Stimulated activated CD8-positive, alpha-beta memory T cell treated with anti-CD3 and anti-CD28 coated beads, Interleukin-7, amount 100 ng/mL, for 24 hours (primary cell): Measurements from ENCODE around the gene TCF19.
A peak's percentile ranks its signal among the peaks of the same experiment; 100 is the strongest.
"Not testable (repeated sequence)": the region's sequence is repeated elsewhere in the genome, so short reads cannot be mapped to it uniquely, and the experiment has no call there.

Experiments used
- DNase-seq: peaks from one replicate; pipeline ENCODE4 v3.0.0-alpha.2; 2020; ENCODE audit warnings: low read depth

The TCF19 gene

GRCh38 chr6:31183287-31183686 lies 24.9 kb downstream of the TCF19 start:
- DNase-seq: not testable (repeated sequence)

- not testable (repeated sequence) for DNase-seq
Measured at GRCh38 chr6:31183859-31184258, 25.5 kb downstream of the TCF19 start.

GRCh38 chr6:31185695-31186051 lies 27.3 kb downstream of the TCF19 start:
- not testable (repeated sequence) for DNase-seq

- DNase-seq: no peak
Measured at GRCh38 chr6:31186052-31186734, 27.8 kb downstream of the TCF19 start.

DNA sequence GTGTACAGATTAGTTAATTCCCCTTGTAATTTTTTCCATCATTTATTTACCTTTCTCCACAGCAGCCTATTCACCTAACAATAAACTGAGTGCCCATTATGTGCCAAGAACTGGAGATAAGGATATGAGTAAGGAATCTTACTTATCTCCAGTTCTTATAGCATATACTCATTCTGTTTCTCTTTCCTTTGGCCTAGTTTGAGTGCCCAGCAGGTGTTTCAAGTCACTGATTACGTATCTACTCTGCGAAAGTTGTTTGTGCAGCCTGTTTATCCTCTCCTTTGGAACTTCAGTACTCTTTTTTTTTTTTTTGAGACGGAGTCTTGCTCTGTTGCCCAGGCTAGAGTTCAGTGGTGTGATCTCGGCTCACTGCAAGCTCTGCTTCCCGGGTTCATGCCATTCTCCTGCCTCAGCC lies 29.4 kb downstream of the TCF19 start:
- DNase-seq: no peak

GRCh38 chr6:31189223-31189622 lies 30.8 kb downstream of the TCF19 start:
- DNase-seq: not testable (repeated sequence)

DNA sequence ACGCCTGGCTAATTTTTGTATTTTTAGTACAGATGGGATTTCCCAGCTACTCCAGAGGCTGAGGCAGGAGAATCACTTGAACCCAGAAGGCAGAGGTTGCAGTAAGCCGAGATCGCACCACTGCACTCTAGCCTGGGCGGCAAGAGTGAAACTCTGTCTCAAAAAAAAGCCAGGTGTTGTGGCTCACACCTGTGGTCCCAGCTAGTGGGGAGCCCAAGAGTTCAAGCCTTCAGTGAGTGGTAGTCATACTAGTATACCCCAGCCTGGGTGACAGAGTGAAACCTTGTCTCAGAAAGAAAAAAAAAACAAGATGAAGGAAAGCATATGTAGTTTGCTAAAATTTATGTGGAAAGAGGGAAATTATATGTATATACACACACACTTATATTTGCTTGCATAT lies 32.1 kb downstream of the TCF19 start:
- no peak for DNase-seq

DNA sequence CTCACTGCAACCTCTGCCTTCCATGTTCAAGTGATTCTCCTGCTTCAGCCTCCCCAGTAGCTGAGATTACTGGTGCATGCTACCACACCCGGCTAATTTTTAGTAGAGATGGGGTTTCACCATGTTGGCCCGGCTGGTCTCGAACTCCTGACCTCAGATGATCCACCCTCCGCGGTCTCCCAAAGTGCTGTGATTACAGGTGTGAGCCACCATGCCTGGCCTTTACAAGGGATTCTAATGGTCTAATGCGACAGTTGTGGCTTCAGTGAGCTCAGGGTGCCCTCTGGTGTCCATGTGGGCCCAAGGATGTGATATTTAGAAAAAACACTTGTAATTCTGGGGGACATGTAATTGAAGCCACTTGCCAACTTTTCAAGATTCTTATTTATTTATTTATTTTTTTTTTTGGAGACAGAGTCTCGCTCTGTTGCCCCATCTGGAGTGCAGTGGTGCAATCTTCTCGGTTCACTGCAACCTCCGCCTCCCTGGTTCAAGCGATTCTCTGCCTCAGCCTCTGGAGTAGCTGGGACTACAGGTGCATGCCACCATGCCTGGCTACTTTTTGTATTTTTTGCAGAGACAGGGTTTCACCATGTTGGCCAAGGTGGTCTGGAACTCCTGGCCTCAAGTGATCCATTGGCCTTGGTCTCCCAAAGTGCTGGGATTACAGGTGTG lies 34.2 kb downstream of the TCF19 start:
- DNase-seq: peak; percentile 26

DNA sequence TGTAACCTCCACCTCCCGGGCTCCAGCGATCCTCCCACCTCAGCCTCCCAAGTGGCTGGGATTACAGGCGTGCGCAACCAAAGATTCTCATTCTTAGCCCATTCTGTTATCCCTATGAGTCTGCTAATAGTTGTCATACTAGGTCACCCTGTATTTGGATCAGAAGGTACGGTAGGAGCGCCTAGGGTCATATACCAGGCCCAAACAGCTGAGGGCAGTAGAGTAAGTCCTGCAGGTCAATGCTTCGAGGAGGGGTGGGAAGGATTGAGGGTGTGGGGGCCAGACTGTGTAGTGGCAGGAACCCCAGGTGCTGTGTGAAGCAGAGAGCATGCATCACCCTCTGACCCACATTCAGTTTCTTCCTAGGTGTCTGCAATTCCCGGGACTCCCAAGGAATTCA lies 34.8 kb downstream of the TCF19 start:
- no peak for DNase-seq

- DNase-seq: no peak
Measured at GRCh38 chr6:31194061-31194834, 35.9 kb downstream of the TCF19 start.

DNA sequence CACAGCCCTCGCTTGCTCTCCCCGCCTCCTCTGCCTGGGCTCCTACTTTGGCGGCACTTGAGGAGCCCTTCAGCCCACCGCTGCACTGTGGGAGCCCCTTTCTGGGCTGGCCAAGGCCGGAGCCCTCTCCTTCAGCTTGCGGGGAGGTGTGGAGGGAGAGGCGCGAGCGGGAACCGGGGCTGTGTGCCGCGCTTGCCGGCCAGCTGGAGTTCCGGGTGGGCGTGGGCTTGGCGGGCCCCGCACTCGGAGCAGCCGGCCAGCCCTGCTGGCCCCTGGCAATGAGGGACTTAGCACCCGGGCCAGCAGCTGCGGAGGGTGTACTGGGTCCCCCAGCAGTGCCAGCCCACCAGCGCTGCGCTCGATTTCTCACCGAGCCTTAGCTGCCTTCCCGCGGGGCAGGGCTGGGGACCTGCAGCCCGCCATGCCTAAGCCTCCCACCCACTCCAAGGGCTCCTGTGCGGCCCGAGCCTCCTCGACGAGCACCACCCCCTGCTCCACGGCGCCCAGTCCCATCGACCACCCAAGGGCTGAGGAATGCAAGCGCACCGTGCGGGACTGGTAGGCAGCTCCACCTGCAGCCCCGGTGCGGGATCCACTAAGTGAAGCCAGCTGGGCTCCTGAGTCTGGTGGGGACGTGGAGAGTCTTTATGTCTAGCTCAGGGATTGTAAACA lies 37.1 kb downstream of the TCF19 start:
- not testable (repeated sequence) for DNase-seq

GRCh38 chr6:31196251-31197022 lies 38.0 kb downstream of the TCF19 start:
- DNase-seq: not testable (repeated sequence)

DNA sequence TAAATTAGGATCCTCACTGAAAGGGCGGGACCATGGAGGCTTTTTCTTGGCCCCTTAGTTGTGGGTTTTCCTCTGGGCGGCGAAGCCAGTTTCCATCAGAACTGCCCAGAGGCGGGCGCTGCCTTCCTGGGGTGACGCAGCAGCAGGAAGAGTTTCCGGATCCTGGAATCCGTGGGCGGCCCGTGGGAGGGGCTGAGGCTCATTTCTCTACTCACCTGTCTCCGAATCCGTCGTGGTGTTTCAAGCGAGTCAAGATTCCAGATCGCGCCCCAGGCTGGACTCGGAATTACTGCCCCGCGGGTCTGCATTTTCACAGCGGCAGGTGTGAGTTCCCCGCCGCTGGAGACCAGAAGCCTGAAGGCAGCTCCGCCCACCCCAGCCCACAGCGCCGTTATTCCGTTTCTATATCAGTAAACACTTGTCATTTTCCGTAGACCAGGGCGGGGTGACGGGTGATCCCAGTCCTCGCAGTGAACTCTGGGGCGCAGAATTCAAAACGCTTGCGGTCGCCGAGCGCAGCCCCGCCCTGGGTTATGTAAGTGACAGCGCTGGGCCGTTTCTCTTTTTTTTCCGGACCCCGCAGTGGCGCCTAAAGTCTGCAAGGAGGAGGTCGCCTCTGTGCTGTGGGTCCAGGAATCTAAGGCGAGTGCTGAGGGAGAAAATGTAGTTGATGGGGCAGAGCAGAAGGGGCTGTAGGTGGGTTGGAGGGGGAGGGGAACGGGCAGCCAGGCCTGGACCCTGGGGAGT lies 39.3 kb downstream of the TCF19 start:
- DNase-seq: peak; percentile 91

GRCh38 chr6:31199105-31199452 lies 40.7 kb downstream of the TCF19 start:
- DNase-seq: not testable (repeated sequence)

DNA sequence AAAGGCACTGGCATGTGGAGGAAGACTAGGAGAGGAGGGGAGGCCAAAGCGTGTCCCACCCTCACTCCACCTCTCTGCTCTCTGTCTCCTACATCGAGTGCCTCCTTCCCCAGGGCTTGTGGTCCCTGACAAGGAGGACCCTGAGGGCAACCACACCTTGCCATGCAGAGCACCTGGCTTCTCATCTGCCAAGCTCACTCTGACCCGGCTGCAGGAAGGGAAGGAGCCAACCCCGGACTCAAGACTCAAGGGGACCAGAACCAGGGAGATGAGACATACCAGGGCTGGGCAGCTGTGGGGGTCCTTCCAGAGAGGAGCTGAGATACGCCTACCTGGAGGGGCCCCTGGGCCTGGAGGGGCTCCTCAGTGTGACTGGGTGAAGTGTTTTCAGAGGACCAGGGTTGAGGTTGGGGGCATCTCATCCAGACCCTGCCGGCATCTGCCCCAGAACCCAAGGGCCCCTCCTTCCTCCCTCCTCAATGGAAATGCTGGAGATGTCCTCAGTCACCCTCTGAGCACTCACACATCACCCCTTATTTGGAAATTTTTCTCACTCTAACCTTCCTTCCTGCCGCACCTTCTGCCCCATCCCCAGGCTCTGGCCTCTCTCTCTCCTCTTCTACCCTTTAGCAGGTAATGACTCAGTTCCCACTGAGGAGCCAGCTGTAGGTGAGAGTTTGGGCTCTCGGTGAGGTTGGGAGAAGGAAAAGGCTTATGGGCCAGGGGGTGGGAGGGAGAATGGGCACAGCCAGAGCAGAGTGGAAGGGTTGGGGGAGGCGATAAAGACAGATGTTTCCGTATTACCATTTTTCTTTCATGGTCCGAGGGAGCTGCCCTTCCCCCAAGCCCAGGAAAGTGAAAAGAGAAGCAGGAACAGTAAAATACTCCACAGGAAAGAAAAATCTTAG lies 44.1 kb downstream of the TCF19 start:
- no peak for DNase-seq

GRCh38 chr6:31203345-31203979 lies 45.1 kb downstream of the TCF19 start:
- peak; percentile 32 for DNase-seq

DNA sequence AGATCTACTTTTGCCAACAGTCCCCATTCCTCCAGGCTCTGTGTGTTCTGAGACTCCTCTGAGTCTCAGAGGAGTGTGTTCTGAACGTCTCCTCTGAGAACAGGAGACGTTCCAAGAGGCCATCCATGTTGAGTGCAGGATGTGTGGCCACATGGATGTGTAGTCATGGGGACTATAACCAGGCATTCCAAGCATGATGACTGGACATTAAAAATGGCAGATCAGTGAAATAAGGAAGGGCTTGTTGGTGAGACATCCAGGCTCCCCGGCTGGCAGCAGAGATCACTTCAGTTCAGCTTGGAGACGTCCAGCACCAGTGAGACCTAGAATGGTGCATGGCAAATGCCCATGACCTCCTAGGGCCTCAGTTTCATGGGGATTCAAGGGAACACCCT lies 46.4 kb downstream of the TCF19 start:
- DNase-seq: no peak

- DNase-seq: no peak
Measured at GRCh38 chr6:31205638-31206037, 47.2 kb downstream of the TCF19 start.

DNA sequence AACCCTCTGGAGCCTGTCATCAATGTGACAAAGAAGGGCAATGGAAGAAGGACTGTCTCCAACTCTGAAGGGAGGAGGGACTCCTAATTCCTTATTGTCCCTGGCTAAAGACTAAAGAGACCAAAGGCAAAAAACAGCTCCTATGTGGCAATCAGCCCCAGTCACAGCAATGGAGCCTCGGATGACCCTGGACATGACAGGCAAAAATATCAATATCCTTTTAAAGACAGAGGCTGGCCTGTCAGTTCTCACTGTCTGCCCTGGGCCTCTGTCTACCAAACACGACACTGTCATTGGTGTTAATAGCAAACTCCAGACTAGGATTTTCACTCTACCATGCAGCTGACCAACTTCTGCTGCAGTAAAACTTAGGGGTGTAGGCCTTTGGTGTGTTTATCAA lies 50.1 kb downstream of the TCF19 start:
- DNase-seq: no peak

DNA sequence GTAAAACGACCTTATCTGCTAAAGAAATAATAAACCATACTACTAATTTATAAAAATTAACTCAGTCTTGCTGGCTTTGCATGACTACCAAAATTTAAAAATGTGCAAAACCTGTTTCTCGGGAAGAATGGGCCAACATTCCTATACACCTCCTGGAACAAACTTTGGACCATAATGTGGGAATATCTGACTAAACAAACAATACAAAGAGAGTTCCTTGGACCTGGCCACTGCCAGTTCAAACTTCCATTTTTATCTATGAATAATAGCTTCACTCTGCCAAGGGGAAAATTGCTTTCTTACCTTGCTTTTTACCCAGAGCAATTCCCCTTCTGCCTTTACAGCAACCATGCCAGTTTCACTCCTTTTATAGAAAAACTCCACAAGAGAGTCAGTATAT lies 50.7 kb downstream of the TCF19 start:
- DNase-seq: no peak
